T47D (cell line): ENCODE data around the gene STYXL1.
"Not testable (repeated sequence)": the region's sequence is repeated elsewhere in the genome, so short reads cannot be mapped to it uniquely, and the experiment has no call there.

Experiments used
- DNase-seq, 2 experiments: peaks; one replicate each; pipeline versions ENCODE4 v3.0.0 to v3.0.0-alpha.2; 2011 to 2012; ENCODE audit warnings: low read depth in 1 of 2, low spot score in 1 of 2
- JUND ChIP-seq: IDR thresholded peaks from 2 replicates; pipeline ENCODE4 v1.6.1; 2012; ENCODE audit warnings: low read depth
- in situ Hi-C: cut with HindIII; loops from 2 replicates; pipeline ENCODE4 v1.10.0; 2016; ENCODE audit warnings: low sequenced_read_pairs, low pct_unique_long_range_greater_than_20kb

The STYXL1 gene

GRCh38 chr7:76062254-76062653 is 14.5 kb upstream of the STYXL1 start:
- DNase-seq: no peak
- TF ChIP-seq JUND: no peak
- in situ Hi-C loops: no loop called here

- in situ Hi-C loops: no loop called here
- no peak for DNase-seq
- no peak for TF ChIP-seq JUND
These were observed 13.0 kb upstream of the STYXL1 start for GRCh38 chr7:76060842-76061241.

GRCh38 chr7:76058745-76059144 is 10.9 kb upstream of the STYXL1 start:
- in situ Hi-C loops, DNase-seq: not testable (repeated sequence)

GRCh38 chr7:76057813-76058145 is 10.0 kb upstream of the STYXL1 start:
- in situ Hi-C loops: no loop called here
- no peak for TF ChIP-seq JUND
- no peak for DNase-seq

- no peak for DNase-seq
- in situ Hi-C loops: no loop called here
- TF ChIP-seq JUND: no peak
These were observed 9.5 kb upstream of the STYXL1 start for GRCh38 chr7:76057103-76057812.

GRCh38 chr7:76056241-76056640 is 8.4 kb upstream of the STYXL1 start:
- TF ChIP-seq JUND: no peak
- no peak for DNase-seq
- in situ Hi-C loops: no loop called here

GRCh38 chr7:76054123-76055120 is 6.6 kb upstream of the STYXL1 start:
- DNase-seq: peak; percentile 27 to 43
- in situ Hi-C loops: no loop called here
- no peak for TF ChIP-seq JUND

GRCh38 chr7:76053461-76053860 is 5.7 kb upstream of the STYXL1 start:
- TF ChIP-seq JUND: no peak
- in situ Hi-C loops: no loop called here
- no peak for DNase-seq

GRCh38 chr7:76052681-76053080 is 4.9 kb upstream of the STYXL1 start:
- DNase-seq, in situ Hi-C loops: not testable (repeated sequence)

- no peak for DNase-seq
- TF ChIP-seq JUND: no peak
- in situ Hi-C loops: no loop called here
These were observed 4.0 kb upstream of the STYXL1 start for GRCh38 chr7:76051840-76052239.

GRCh38 chr7:76050545-76050944 is 2.7 kb upstream of the STYXL1 start:
- no peak for TF ChIP-seq JUND
- no peak for DNase-seq
- in situ Hi-C loops: no loop called here

GRCh38 chr7:76049295-76049694 is 1.5 kb upstream of the STYXL1 start:
- no peak for DNase-seq
- TF ChIP-seq JUND: no peak
- in situ Hi-C loops: no loop called here

GRCh38 chr7:76048668-76048988 is 828 bp upstream of the STYXL1 start:
- in situ Hi-C loops: no loop called here
- peak in 1 of 2 experiments; percentile 53 for DNase-seq
- no peak for TF ChIP-seq JUND
